Measurements from ENCODE around the gene BOK.

Gene BOK

DNA sequence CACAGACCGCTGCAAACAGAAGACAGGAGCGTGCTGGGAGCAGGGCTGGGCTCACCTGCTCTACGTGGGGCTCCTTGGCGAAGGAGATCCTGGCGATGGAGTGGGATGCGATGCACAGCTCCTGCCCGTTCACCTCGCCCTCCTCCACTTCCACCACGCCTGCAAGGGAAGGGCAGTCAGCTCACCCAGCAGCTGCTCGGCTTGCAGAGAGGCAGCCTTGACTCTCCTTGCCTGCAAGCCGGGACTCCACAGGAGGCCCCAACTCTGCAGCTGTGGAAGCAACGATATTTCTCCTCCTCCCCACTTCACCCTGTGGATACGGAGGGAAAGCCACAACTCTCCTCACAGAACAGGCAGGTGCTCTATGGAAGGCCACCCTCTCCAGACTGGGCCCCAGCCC is 43.3 kb downstream of the BOK start:
- no peak for DNase-seq (ENCODE audit: low spot score)

DNA sequence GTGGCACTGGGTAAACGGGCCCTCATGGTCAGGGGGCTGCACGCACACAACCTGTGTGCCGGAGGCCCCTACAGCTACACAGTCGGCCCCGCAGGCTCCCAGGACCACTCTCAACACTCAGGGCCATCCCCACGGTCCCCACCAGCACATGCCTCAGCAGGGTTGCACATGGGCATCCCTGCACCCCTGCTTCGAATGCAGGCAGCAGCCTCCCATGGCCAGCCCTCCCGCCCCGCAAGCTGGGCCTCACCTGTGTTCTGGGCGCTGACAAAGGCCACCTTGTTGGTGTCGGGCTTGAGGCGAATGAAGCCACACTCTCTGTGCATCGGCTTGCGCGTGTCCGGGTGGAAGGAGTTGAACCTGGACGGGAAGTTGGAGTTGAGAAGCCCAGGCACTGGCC is 44.2 kb downstream of the BOK start:
- no peak for DNase-seq (ENCODE audit: low spot score)

DNA sequence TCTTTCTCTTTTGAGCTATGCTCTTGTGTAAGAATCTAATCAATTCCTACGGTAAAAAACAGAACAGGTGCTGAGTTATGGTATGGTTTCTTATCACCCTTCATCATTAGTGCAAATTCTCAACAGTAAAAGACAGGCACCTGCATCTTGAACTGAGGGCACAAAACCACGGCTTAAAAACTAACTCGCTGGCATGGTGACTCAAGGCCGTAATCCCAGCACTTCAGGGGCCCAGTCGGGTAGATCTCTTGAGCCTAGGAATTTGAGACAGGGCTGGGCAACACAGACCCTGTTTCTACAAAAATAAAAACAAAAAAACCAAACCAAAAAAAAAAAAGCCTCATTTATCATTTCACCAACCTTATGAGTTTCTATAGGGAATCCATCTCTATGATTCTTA is 45.1 kb downstream of the BOK start:
- DNase-seq (ENCODE audit: low spot score), result no peak

DNA sequence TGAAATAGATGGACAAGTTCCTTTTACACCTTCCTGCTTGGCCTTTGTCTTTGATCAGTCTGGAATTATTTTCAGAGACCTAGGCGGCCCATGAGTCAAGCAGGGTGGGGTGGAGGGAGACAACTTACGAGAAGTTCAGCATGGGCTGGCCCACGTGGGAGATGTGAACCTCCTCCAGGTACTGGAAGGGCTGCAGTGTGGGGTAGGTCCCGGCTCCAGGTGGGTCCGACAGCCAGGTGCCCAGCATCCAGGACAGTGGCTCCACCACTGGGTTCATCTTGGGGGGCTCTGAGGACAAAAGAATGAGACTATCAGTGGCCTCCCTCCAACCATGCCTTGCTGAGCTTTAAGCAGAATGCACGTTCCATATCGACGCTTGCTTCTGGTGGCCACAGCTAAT is 47.6 kb downstream of the BOK start:
- DNase-seq (ENCODE audit: low spot score), result no peak

DNA sequence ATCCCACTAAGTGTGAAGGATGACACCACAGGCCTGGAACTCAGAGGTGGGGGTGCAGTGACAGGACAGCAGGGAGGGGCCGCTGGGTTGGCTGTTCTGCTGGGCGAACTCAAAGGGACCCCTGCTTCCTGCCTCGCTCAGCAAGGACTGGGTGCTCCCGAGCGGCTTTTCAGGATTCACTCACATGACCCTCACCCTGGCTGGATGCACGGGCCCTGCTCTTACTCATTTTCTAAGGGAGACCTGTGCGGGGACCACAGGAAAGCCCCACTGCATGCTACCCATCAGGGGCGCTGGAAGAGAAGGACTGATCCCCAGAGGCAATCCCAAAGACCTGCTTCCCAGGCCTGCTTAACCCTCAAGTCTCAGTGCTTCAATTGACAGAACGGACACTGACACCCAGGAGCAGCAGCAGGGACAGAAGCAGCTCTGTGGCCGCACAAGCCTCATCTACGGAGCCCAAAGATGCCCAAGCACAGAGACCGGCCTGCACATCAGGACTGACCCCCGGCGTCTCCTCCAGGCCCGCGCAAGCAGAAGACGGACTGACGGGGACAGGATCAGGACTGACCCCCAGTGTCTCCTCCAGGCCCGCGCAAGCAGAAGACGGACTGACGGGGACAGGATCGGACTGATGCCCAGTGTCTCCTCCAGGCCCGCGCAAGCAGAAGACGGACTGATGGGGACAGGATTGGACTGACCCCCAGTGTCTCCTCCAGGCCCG is 48.8 kb downstream of the BOK start:
- DNase-seq (ENCODE audit: low spot score), result no peak

DNA sequence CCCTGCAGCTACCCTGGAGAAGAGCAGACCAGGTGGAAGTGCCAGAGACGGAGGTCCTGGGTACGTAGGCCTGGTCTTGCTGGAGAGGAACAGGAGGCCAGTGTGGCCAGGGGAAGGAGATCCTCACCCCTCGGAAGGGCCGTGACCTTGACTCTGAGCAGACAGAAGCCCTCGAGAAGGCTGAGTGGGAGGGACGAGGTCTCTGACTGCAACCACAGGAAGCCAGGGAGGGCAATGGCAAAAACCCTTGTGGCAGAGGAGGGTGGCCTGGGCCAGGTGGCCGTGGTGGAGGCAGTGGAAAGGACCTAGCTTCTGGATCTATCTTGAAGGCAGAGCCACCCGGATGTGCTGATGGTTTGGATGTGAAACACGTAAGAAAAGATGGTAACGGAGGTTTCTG is 50.3 kb downstream of the BOK start:
- no peak for DNase-seq (ENCODE audit: low spot score)

DNA sequence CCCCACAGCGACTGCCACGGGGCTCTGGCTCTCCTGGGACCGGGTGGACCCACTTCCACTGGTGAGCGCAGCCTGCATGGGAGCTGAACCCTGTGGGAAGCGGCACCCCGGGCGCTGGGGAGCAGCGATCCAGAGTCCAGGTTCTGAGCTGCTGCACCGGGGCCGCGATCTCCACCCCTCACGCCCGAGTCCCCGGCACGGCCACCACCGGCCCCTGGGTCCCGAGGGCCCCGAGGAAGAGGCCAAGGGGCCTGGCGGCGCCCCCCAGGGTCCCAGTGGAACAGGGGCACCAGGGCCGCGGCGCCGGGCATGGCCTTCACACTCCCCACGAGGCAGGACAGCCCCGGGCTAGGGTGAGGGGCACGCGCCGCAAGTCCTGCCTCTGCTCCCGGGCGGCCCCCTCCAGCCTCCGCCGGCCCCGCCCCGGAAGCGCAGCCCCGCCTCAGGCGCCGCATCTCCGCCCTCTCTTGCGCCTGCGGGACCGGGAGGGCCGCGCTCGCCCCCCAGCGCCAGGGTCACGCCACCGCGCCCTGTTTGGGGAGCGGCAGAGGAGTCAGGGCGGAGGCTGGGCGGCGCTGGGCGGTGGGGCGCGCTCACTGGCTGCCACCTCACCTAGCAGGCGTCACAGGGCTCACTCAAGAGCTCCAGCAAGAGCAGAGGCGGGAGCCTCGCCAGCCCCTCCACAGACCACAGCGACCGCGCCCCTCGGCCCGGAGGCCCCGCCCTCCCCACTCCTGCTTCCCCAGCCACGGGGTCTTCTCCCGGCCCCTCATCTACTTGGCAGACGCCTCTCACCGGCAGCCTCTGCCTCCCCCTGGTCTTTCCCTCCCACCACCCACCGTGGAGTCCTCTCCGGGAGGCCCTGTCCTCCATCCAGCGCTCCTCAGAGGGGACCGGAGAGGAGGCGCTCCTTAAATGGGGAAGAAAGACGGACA is 51.6 kb downstream of the BOK start:
- DNase-seq (ENCODE audit: low spot score), result peak; percentile 93

DNA sequence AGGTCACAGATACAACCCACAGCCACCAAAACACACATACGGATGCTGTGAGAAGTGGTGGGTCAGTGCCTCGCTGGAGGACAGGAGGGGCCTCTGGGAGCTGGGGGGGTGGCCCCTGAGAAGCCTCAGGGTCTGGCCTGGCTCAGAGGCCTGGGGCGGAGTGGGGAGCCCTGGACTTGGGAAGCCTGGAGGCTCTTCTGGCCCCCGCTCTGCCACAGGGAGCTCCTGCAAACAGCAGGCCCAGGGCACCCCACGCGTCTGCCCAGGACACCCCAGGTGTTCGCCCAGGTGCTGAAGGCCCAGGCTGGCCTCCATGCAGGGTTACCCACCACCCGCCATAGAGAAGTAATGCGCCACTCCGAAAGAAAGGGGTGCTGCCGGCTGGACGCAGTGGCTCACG is 52.5 kb downstream of the BOK start:
- DNase-seq (ENCODE audit: low spot score), result no peak

DNA sequence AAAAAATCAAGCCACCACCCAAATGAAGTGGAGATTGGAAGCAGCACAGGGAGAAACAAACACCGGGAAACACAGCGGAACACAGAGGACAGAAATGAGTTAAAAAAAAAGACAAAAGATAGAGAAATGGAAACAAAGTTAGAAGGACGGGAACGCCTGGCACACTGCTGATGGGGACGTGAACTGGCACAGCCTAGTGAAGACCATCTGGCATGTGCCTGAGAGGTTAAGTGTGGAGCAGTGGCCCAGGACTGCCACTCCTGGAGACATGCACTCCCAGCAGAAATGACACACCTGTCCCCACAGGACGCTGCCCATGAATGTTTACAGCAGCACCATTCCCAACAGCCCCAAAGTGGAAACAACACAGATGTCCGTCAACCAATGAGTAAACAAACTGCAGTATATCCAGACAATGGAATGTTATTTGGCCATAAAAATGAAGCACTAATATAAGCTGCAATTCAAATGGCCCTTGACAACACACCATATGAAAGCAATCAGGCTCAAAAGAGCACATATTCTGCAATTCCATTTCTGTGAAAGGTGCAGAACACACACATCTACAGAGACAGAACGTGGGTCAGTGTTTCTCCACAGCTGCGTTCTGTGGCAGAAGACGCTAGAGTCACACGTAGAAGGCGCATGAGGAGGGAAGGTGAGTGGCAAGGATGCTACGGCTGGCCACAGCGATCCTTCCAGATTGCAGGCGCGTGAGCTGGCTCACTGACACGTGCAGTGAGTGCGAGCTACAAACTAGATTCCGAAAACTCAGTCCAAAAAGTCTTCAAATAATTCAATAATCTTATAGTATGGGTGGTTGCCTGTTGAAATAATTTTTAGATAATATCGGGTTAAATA is 53.8 kb downstream of the BOK start:
- DNase-seq (ENCODE audit: low spot score), result peak; percentile 30

DNA sequence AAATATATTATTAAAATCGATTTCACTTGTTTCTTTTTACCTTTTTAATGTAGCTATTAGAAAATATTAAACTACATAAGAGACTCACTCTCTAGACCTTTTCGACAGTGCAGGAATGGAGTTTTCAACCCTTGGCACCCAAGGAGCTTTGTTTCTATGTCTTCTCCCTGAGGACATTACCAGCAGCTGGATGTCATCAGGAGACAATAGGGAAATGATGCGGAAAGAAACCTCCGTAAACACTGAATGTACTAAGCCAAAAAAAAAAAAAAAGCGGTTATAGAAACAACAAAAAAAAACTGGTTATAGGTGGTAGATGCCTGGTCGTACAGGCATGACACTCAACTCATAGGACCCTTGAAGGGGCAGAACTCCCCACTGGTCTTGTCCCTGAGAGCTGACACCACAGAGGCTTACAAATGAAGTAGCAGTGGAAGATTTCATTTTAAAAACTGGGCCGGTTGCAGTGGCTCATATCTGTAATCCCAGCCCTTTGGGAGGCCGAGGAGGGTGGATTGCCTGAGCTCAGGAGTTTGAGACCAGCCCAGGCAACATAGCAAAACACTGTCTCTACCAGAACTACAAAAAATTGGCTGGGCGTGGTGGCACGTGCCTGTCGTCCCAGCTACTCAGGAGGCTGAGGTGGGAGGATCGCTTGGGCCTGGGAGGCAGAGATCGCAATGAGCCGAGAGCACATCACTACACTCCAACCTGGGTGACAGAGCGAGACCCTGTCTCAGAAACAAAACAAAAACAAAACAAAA is 54.7 kb downstream of the BOK start:
- DNase-seq (ENCODE audit: low spot score), result no peak

DNA sequence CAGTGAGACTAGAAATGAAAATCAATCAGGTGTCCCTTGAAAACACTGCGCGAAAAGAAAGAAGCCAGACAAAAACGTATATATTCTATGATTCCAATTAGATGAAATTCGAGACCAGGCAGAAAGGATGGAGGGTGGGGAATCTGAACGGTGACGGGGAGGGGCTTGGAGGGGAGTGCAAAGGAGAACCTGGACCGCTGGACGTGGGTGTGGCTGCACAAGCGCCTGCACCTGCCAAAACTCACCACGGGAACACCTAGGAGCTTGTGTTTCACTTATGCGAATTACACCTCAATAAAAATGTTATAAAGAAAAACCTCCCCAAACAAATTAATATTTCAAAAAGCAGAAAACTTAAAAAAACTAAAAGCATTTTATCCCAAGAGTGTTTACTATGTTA is 56.5 kb downstream of the BOK start:
- no peak for DNase-seq (ENCODE audit: low spot score)

DNA sequence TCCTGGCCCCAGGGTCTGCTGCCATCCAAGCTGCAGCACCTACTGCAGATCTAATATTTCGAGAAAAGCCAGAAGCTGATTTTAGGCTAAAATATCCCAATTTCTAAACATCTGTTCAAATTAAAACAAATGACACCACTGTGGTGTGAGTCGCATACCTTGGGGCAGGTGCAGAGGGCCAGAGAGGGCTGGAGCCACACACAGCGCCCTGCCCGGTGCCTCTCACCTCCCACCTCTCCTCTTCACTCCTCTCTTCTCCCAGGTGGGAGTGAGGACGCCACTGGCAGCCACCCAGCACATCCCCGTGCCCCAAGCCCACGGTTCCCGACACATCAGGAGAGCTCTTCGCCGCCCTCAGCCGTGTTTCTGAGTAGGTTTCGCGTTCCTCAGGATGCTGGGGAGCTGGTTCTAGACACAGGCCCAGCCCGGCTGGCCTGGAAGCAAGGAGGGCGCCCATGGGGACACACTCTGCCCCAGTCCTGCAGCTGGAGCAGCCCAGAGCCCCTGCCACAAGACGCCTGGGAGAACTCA is 57.0 kb downstream of the BOK start:
- no peak for DNase-seq (ENCODE audit: low spot score)

DNA sequence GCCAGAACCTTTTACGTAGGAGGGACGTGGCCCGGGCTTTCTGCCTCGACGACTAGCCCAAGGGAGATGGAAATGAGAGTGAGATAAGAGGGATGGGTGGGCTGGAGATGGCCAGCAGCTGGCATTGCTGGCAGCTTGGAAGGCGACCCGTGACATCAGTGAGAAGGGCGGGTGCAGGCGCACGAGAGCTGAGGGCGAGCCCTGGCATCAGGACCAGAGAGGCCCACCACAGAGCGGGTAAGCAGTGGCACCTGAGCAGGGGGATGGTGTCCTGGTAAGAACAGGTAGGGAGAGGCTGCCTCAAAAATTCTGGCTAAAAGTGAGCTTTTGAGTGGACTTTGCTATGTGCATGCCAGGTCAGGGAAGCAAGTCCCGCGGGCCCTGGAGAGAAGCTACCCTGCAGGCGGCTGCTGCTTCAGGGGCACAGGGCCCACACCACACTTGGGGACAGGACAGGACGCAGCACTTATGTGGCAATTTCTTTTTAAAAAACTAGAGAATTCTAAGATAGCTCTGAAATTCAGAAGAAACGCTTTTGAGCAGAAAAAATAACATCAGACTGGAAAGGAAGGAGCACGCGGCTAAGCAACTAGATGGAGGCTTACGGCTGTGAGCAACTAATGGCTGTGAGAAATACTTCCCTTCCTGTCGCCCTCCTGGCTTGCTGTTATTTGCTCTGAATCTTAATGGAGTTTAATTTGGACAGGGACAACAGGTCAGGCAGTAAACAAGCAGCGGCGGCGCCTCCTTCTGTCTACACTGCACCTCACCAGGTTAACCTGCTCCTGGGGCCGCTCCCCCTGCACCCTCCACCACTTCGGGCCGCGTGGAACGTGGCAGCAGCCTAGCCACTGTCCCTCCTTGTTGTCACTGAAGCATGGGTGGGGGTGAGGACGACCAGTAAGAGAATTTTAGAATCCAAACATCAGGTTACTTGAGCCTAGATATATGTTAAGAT is 57.9 kb downstream of the BOK start:
- no peak for DNase-seq (ENCODE audit: low spot score)

DNA sequence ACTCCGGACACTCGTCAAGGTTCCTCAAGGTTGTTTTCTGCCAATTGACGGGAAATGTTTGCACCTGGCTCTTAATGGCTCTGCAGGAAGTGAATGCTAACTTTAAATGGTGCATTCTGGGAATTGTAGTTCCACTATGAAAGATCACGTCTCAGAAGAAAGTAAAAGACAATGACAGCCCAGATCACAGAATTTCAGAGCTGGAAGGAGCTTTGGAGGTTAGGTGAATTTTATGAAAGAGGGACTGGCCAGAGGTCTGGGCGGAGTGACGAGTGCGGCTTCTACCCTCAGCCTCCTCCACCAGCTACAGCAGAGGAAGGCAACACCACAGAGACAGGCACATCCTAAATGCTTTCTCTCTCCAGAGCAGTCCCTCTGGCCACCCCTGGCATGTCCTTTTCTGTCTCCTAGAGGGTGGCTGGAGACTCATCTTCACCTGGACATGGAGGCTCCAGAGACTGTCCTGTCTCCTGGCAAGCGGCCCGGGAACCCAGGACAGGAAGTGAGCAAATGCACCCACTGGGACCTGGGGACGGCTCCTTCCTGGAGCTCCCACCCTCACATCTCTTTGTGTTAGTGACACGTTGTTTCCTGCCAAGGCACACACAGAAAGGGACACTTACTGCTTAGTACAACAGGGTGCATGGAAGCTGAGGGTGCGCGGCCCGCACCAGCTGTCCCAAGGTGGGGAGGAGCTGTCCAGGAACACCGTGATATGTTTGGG is 59.0 kb downstream of the BOK start:
- DNase-seq (ENCODE audit: low spot score), result no peak

DNA sequence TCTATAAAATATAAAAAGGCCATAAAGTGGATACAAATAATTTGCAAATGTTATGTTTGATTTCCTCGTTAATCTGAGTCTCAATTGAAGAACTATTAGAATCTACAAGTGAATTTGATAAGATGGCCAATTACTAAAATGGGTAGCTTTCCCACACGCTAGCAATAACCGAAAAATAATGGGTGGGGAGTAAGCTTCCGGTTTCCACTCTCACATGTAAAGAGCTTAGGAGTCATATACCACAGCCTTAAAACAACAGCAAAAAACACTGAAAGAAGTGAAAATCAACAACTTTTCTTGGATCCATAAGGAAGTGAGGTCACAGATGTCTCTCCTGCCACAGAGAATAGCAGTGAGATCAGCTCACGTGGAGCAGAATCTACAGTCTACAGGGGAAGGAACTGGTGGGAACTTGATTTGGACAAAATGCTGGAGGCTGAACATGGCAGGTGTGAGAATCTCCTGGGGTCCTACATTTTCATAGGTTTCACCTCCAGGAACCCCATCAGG is 59.8 kb downstream of the BOK start:
- DNase-seq (ENCODE audit: low spot score), result no peak

DNA sequence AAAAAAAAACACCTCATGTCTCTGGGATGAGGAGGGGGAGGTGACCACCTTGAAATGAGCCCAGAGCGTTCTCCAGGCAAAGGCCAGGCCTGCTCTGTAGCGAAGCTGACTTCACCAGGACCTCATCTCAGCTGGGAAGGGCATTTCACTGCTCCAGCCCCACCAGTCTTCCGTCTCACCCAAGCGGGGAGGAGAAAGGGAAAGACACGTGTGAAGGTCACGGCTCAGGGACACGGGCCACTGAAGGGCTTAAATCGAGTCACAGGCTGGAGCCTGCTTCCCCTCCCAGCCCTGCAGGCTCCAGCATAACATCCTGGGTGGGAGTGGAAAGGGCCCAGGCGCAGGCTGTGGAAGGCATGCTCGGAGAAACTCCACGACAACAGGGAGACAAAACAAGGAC is 60.3 kb downstream of the BOK start:
- DNase-seq (ENCODE audit: low spot score), result no peak

DNA sequence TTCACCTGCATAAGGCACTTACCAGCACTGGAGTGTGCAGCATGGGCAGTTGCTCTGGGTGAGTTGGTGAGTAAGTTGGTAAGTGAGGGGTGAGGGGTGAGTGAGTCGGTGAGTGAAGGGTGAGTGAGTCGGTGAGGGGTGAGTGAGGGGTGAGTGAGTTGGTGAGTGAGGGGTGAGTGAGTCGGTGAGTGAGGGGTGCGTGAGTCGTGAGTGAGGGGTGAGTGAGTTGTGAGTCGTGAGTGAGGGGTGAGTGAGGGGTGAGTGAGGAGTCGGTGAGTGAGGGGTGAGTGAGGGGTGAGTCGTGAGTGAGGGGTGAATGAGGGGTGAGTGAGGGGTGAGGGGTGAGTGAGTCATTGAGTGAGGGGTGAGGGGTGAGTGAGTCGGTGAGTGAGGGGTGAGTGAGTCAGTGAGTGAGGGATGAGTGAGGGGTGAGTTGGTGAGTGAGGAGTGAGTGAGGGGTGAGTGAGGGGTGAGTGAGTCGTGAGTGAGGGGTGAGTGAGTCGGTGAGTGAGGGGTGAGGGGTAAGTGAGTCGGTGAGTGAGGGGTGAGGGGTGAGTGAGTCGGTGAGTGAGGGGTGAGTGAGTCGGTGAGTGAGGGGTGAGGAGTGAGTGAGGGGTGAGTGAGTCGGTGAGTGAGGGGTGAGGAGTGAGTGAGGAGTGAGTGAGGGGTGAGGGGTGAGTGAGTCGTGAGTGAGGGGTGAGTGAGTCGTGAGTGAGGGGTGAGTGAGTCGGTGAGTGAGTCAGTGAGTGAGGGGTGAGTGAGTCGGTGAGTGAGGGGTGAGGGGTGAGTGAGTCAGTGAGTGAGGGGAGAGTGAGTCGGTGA is 61.3 kb downstream of the BOK start:
- no peak for DNase-seq (ENCODE audit: low spot score)

DNA sequence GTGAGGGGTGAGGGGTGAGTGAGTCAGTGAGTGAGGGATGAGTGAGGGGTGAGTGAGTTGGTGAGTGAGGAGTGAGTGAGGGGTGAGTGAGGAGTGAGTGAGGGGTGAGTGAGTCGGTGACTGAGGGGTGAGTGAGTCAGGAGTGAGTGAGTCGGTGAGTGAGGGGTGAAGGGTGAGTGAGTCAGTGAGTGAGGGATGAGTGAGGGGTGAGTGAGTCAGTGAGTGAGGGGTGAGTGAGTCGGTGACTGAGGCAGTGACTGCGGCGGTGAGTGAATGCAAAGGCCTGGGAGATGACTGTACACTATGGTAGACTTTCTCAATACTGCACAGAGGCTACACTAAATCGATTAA is 61.8 kb downstream of the BOK start:
- no peak for DNase-seq (ENCODE audit: low spot score)

All from AG08396 (cell line).